Neural cell (in vitro differentiated cells): ENCODE results near the gene COL6A3. TPM values are rescaled to one million over a fixed set of nuclear protein-coding genes. Genes with fewer than 3 reads are reported as not detected.

Experiments used
- H2AFZ ChIP-seq: fragments of 200-600, 300-800 bp; sonication (generic), shearing (Covaris generic); 2 replicates; pipeline ENCODE4 v1.6.0; 2014; ENCODE audit warnings: low read depth, mild to moderate bottlenecking, antibody characterized with exemption, low read length, moderate library complexity
- H3F3A ChIP-seq: fragments of 200-600 bp; shearing (Covaris generic); 2 replicates; pipeline ENCODE4 v1.6.1; 2016; ENCODE audit warnings: mild to moderate bottlenecking, moderate library complexity, mixed read lengths, antibody characterized with exemption, low read length; ENCODE audit not compliant: insufficient read depth, poor library complexity, severe bottlenecking
- H3K27ac ChIP-seq: fragments of 200-600, 300-800 bp; sonication (generic), shearing (Covaris generic); 2 replicates; pipeline ENCODE4 v1.5.1; 2014; ENCODE audit warnings: mild to moderate bottlenecking, low read length, moderate library complexity
- H3K27me3 ChIP-seq: fragments of 300-800, 200-600 bp; sonication (generic), shearing (Covaris generic); 2 replicates; pipeline ENCODE4 v1.6.0; 2014; ENCODE audit warnings: mild to moderate bottlenecking, low read depth, low read length, moderate library complexity; ENCODE audit not compliant: insufficient read depth
- H3K36me3 ChIP-seq: fragments of 300-800, 200-600 bp; sonication (generic), shearing (Covaris generic); 2 replicates; pipeline ENCODE4 v1.5.1; 2014; ENCODE audit warnings: mild to moderate bottlenecking, antibody characterized with exemption, low read length, moderate library complexity; ENCODE audit not compliant: insufficient read depth
- H3K4me2 ChIP-seq: fragments of 300-800, 200-600 bp; sonication (generic), shearing (Covaris generic); 2 replicates; pipeline ENCODE4 v1.6.0; 2014; ENCODE audit warnings: mild to moderate bottlenecking, low read length
- H3K4me3 ChIP-seq: fragments of 300-800, 200-600 bp; sonication (generic), shearing (Covaris generic); 2 replicates; pipeline ENCODE4 v1.5.1; 2014; ENCODE audit warnings: mild to moderate bottlenecking, low read length, moderate library complexity
- H3K79me2 ChIP-seq: fragments of 200-600 bp; shearing (Covaris generic); replicated peaks from 2 replicates; pipeline ENCODE4 v1.6.0; 2014; ENCODE audit warnings: mild to moderate bottlenecking, low read length, moderate library complexity; ENCODE audit not compliant: insufficient read depth
- H3K9ac ChIP-seq: fragments of 300-800, 200-600 bp; sonication (generic), shearing (Covaris generic); 2 replicates; pipeline ENCODE4 v1.6.1; 2016; ENCODE audit warnings: mild to moderate bottlenecking, low read length, mixed read lengths
- H3K9me2 ChIP-seq: fragments of 200-600 bp; shearing (Covaris generic); 2 replicates; pipeline ENCODE4 v1.6.1; 2016; ENCODE audit warnings: mild to moderate bottlenecking, low read length, mixed read lengths; ENCODE audit not compliant: insufficient read depth
- H3K9me3 ChIP-seq: fragments of 200-600, 300-800 bp; sonication (generic), shearing (Covaris generic); 2 replicates; pipeline ENCODE4 v1.6.1; 2016; ENCODE audit warnings: mild to moderate bottlenecking, mixed run types, low read length, moderate library complexity, mixed read lengths
- H4K20me1 ChIP-seq: fragments of 200-600 bp; shearing (Covaris generic); 2 replicates; pipeline ENCODE4 v1.6.1; 2016; ENCODE audit warnings: mild to moderate bottlenecking, mixed run types; ENCODE audit not compliant: insufficient read depth
- EP300 ChIP-seq: fragments of 450-650 bp; conservative IDR thresholded peaks from 2 replicates; pipeline ENCODE4 v1.6.1; 2014; ENCODE audit warnings: antibody characterized with exemption, mild to moderate bottlenecking, moderate library complexity; ENCODE audit not compliant: poor library complexity, severe bottlenecking
- EZH2 ChIP-seq: fragments of 200-600, 300-800 bp; shearing (Covaris generic), sonication (generic); IDR thresholded peaks from 2 replicates; pipeline ENCODE4 v1.6.1; 2014; ENCODE audit warnings: antibody characterized with exemption, low read length, borderline replicate concordance, mild to moderate bottlenecking; ENCODE audit not compliant: insufficient read depth, poor library complexity, severe bottlenecking
- MXI1 ChIP-seq: fragments of 450-650 bp; conservative IDR thresholded peaks from 2 replicates; pipeline ENCODE4 v1.6.1; 2014; ENCODE audit warnings: antibody characterized with exemption, mild to moderate bottlenecking; ENCODE audit not compliant: poor library complexity, severe bottlenecking
- POLR2AphosphoS5 ChIP-seq: IDR thresholded peaks from 2 replicates; pipeline ENCODE4 v1.6.1; 2012
- RAD21 ChIP-seq: fragments of 450-650 bp; conservative IDR thresholded peaks from 2 replicates; pipeline ENCODE4 v1.6.1; 2014; ENCODE audit warnings: antibody characterized with exemption, mild to moderate bottlenecking, moderate library complexity
- REST ChIP-seq: IDR thresholded peaks from 2 replicates; pipeline ENCODE4 v1.6.1; 2012; ENCODE audit warnings: borderline replicate concordance
- SMC3 ChIP-seq: fragments of 450-650 bp; conservative IDR thresholded peaks from 2 replicates; pipeline ENCODE4 v1.6.1; 2014; ENCODE audit warnings: antibody characterized with exemption, mild to moderate bottlenecking, moderate library complexity; ENCODE audit not compliant: poor library complexity
- TAF1 ChIP-seq: IDR thresholded peaks from 2 replicates; pipeline ENCODE4 v1.6.1; 2012; ENCODE audit warnings: low read depth
- polyA plus RNA-seq: library from polyadenylated mRNA; depleted of rRNA; stranded (reverse); fragments of >200 nt; gene quantifications from 2 replicates; pipeline ENCODE4 v1.2.3, GENCODE V29; 2014
- TF ChIP-seq, protein P1 (sequence below): fragments of 450-650 bp; IDR thresholded peaks from 2 replicates; pipeline ENCODE4 v1.5.1; 2014; ENCODE audit warnings: antibody characterized with exemption, mild to moderate bottlenecking, moderate library complexity; ENCODE audit not compliant: poor library complexity, severe bottlenecking

COL6A3 gene
- polyA plus RNA-seq, 1 donor from 2014 or later, result 0.05 TPM

DNA sequence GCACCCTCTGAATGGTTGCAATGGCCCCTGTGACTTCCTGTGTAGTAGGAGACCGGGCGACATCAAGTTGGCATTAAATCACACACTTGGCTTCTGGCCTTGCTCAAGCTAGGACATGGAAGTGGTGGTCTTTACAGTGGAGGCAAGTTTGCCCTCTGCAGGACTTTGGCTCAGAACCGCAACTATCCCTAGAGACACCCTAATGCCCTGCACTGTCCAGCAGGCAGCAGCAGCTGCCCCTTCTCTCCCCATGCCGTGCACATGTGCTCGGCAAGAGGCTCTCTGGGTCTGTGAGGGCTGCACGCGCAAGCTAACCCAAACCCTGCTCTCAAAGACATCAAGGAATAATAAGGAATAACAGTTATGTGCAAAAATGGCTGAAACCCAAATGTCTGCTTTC is 106.5 kb downstream of the COL6A3 start:
- TF ChIP-seq EZH2, result no peak
- TF ChIP-seq, protein P1, sequence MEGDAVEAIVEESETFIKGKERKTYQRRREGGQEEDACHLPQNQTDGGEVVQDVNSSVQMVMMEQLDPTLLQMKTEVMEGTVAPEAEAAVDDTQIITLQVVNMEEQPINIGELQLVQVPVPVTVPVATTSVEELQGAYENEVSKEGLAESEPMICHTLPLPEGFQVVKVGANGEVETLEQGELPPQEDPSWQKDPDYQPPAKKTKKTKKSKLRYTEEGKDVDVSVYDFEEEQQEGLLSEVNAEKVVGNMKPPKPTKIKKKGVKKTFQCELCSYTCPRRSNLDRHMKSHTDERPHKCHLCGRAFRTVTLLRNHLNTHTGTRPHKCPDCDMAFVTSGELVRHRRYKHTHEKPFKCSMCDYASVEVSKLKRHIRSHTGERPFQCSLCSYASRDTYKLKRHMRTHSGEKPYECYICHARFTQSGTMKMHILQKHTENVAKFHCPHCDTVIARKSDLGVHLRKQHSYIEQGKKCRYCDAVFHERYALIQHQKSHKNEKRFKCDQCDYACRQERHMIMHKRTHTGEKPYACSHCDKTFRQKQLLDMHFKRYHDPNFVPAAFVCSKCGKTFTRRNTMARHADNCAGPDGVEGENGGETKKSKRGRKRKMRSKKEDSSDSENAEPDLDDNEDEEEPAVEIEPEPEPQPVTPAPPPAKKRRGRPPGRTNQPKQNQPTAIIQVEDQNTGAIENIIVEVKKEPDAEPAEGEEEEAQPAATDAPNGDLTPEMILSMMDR, result no peak
- no peak for TF ChIP-seq TAF1
- no peak overlapping the region for H2AFZ ChIP-seq
- no peaks in the 10 kb centered on the region for H3K79me2 ChIP-seq

GRCh38 chr2:237306787-237307170 is 107.2 kb downstream of the COL6A3 start:
- H3K9ac ChIP-seq, result no peak overlapping the region
- no peaks in the 10 kb centered on the region for H3K36me3 ChIP-seq
- no peak overlapping the region for H3K4me2 ChIP-seq
- no peak overlapping the region for H2AFZ ChIP-seq
- no peak overlapping the region for H3K27ac ChIP-seq
- no peaks in the 10 kb centered on the region for H4K20me1 ChIP-seq
- H3K27me3 ChIP-seq, result no peaks in the 10 kb centered on the region
- TF ChIP-seq SMC3 (no peak), POLR2AphosphoS5 (no peak), EZH2 (no peak), MXI1 (no peak), TAF1 (no peak), RAD21 (no peak), EP300 (no peak), REST (no peak)
- TF ChIP-seq, protein P1, result no peak
- H3F3A ChIP-seq, result no peaks in the 10 kb centered on the region
- H3K4me3 ChIP-seq, result no peak overlapping the region
- H3K79me2 ChIP-seq, result no peaks in the 10 kb centered on the region
- no peaks in the 10 kb centered on the region for H3K9me3 ChIP-seq
- H3K9me2 ChIP-seq, result no peaks in the 10 kb centered on the region

More for the DNA sequence above, 106.5 kb downstream of the COL6A3 start:
- Histone ChIP-seq H3K4me2 (no peak overlapping the region), H3K9ac (no peak overlapping the region), H3K27ac (no peak overlapping the region), H3K27me3 (no peaks in the 10 kb centered on the region), H3K36me3 (no peaks in the 10 kb centered on the region), H3F3A (no peaks in the 10 kb centered on the region), H3K9me3 (no peaks in the 10 kb centered on the region), H4K20me1 (no peaks in the 10 kb centered on the region), H3K4me3 (no peak overlapping the region), H3K9me2 (no peaks in the 10 kb centered on the region)
